Right atrium auricular region (tissue), 2 donors: Measurements from ENCODE around the gene CBX2. TPM values are rescaled to one million over a fixed set of nuclear protein-coding genes. Genes with fewer than 3 reads are reported as not detected.

Source experiments
- DNase-seq: peaks from one replicate; pipeline ENCODE4 v3.0.0-alpha.2; 2019; ENCODE audit warnings: low spot score
- H3K27ac ChIP-seq, 2 donors: fragments of 200-600 bp; sonication (generic); 1 replicate in 1 of 2; 2 replicates in 1 of 2; pipeline ENCODE4 v1.5.1; 2016 to 2019
- H3K27me3 ChIP-seq, 2 donors: fragments of 200-600 bp; sonication (generic); one replicate each; pipeline versions ENCODE4 v1.5.1 to v1.6.0; 2017 to 2019
- H3K36me3 ChIP-seq: fragments of 200-600 bp; sonication (generic); one replicate; pipeline ENCODE4 v1.5.1; 2016
- H3K4me1 ChIP-seq, 2 donors: fragments of 200-600 bp; sonication (generic); one replicate each; pipeline versions ENCODE4 v1.5.1 to v1.6.0; 2017 to 2019
- H3K4me3 ChIP-seq, 2 donors: fragments of 200-600 bp; sonication (generic); 1 replicate in 1 of 2; 2 replicates in 1 of 2; pipeline ENCODE4 v1.5.1; 2017 to 2019; ENCODE audit warnings: mild to moderate bottlenecking in 1 of 2, moderate library complexity in 1 of 2
- H3K9me3 ChIP-seq, 2 donors: fragments of 200-600 bp; sonication (generic); one replicate each; pipeline ENCODE4 v1.5.1; 2019
- CTCF ChIP-seq, 2 donors: fragments of 200-600 bp; sonication (generic); IDR thresholded peaks; one replicate each; pipeline ENCODE4 v1.5.1; 2019; ENCODE audit warnings: antibody characterized with exemption in 2 of 2
- total RNA-seq, 2 donors: library from RNA; depleted of rRNA; stranded (reverse); fragments of >200 nt; gene quantifications; one replicate each; pipeline ENCODE4 v1.1.0, GENCODE V29; 2016

CBX2 gene
- total RNA-seq, 2 donors from 2014 or later, result 1.0 to 1.7 TPM

DNA sequence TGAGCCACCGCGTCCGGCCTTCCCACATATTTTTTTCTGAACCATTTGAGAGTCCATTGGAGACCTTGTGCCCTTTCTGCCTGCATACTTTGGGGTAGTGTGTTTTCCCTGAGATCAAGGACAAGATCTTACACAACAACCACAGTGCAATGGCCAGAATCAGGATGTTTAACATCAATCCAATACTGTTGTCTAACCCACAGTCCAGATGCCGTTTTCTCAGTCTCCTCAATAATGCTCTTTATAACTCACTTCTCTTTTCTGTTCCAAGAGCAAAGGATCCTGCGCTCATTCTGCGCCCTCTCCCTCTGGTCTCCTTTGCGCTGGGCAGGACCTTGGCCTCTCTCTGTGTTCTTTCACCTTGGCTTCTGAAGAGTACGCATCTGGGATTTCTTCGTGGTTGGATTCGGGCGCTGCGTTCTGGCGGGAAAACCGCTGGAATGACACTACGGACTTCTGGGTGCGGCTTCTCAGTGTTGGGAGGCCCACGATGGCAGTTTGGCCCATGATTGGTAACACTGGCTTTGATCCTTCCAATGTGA lies 44.7 kb downstream of the CBX2 start:
- no peaks in the 10 kb centered on the region for H3K36me3 ChIP-seq
- no peaks in the 10 kb centered on the region for H3K9me3 ChIP-seq
- no peak overlapping the region for H3K27ac ChIP-seq
- no peaks in the 10 kb centered on the region for H3K27me3 ChIP-seq
- no peak overlapping the region for H3K4me3 ChIP-seq
- no peak for TF ChIP-seq CTCF (IDR thresholded peaks at IDR 0.05)
- H3K4me1 ChIP-seq, result peaks cover 0 to 26% of the 10 kb centered on the region in 2 donors
- DNase-seq, result no peak

DNA sequence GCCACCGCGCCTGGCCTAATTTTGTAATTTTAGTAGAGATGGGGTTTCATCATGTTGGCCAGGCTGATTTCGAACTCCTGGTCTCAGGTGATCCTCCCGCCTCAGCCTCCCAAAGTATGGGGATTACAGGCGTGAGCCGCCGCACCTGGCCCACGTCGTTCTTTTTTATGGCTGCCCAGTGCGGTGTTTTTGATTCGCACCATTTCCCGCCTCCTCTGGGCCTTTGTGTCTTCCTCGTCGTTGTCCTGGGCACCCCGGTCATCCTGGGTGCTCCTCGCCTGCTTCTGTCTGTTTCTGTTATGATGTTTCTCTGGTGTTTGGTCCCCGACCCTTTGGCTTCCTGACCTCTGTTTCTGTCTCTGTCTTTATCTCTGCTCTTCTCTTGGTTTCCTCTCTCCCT lies 46.3 kb downstream of the CBX2 start:
- H3K27me3 ChIP-seq, result no peaks in the 10 kb centered on the region
- H3K36me3 ChIP-seq, result no peaks in the 10 kb centered on the region
- no peak overlapping the region for H3K4me3 ChIP-seq
- peaks cover 0 to 29% of the 10 kb centered on the region in 2 donors for H3K4me1 ChIP-seq
- DNase-seq, result no peak
- TF ChIP-seq CTCF (IDR thresholded peaks at IDR 0.05), result no peak
- no peaks in the 10 kb centered on the region for H3K9me3 ChIP-seq
- no peak overlapping the region for H3K27ac ChIP-seq

GRCh38 chr17:79824893-79825579 lies 47.1 kb downstream of the CBX2 start:
- Histone ChIP-seq H3K4me3 (no peak overlapping the region), H3K27me3 (no peaks in the 10 kb centered on the region), H3K4me1 (peaks cover 0 to 29% of the 10 kb centered on the region in 2 donors), H3K27ac (no peak overlapping the region), H3K36me3 (no peaks in the 10 kb centered on the region), H3K9me3 (no peaks in the 10 kb centered on the region)
- no peak for TF ChIP-seq CTCF (IDR thresholded peaks at IDR 0.05)
- no peak for DNase-seq

DNA sequence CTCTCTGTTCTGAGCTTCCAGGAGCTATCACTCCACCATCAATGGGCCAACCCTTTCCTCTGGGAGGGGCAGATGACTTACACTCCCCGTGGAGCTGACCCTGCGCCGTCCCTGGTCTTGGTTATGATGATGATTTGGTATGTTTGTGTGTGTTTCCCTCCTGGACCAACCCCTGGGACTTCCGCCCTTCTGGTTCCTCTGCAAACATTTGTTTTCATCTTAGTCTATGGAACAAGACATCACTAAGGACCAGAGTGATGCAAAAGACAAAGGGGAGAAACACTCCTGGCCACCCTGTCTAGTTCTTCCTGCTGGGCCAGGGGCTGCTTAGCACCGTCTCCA lies 47.6 kb downstream of the CBX2 start:
- Histone ChIP-seq H3K27me3 (no peaks in the 10 kb centered on the region), H3K4me1 (peaks cover 0 to 24% of the 10 kb centered on the region in 2 donors), H3K9me3 (no peaks in the 10 kb centered on the region), H3K27ac (no peak overlapping the region), H3K36me3 (no peaks in the 10 kb centered on the region), H3K4me3 (no peak overlapping the region)
- no peak for DNase-seq
- TF ChIP-seq CTCF (IDR thresholded peaks at IDR 0.05), result no peak

DNA sequence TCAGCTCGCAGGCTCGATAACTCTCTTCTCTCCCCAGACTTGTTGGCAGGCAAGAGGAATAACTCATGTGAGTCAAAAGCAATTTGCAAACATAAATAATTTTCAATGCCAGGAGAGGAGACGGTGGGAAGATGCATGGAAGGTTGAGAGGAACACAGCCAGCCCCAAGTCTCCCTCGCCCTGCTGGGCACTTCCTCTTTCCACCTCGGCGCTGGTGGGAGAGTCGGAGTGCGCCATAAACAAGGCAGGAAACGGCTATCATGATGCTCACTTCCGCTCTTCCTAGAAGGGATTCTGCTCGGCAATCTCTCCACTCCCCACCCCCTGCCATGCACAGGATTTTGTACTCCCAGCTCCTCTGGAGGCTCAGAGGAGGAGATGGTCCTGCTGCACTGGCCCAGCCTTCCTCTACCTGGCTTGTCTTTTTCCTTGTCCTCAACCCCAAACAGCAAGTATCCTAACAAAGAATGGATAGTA lies 48.3 kb downstream of the CBX2 start:
- Histone ChIP-seq H3K9me3 (no peaks in the 10 kb centered on the region), H3K4me3 (no peak overlapping the region), H3K4me1 (peaks cover 0 to 27% of the 10 kb centered on the region in 2 donors), H3K27me3 (no peaks in the 10 kb centered on the region), H3K27ac (no peak overlapping the region), H3K36me3 (no peaks in the 10 kb centered on the region)
- TF ChIP-seq CTCF (IDR thresholded peaks at IDR 0.05), result no peak
- no peak for DNase-seq
